Muscle layer of colon (tissue), 2 donors: ENCODE results near the gene CDC42EP5.
"Not testable (repeated sequence)": the region's sequence is repeated elsewhere in the genome, so short reads cannot be mapped to it uniquely, and the experiment has no call there.

ENCODE experiments used
- H3K27ac ChIP-seq: one replicate; pipeline ENCODE4 v1.7.0; 2013; ENCODE audit warnings: low read depth, mild to moderate bottlenecking, low read length, moderate library complexity
- H3K27me3 ChIP-seq, 2 donors: one replicate each; pipeline ENCODE4 v1.7.0; 2013; ENCODE audit warnings: low read length in 2 of 2, mild to moderate bottlenecking in 2 of 2; ENCODE audit not compliant: insufficient read depth in 2 of 2, control insufficient read depth in 1 of 2
- H3K36me3 ChIP-seq: one replicate; pipeline ENCODE4 v1.7.0; 2013; ENCODE audit warnings: mild to moderate bottlenecking, low read length; ENCODE audit not compliant: insufficient read depth
- H3K4me1 ChIP-seq: one replicate; pipeline ENCODE4 v1.7.0; 2013; ENCODE audit warnings: mild to moderate bottlenecking, low read length; ENCODE audit not compliant: insufficient read depth
- H3K4me3 ChIP-seq, 2 donors: one replicate each; pipeline ENCODE4 v1.7.0; 2013; ENCODE audit warnings: low read length in 2 of 2, low read depth in 1 of 2, mild to moderate bottlenecking in 1 of 2, moderate library complexity in 1 of 2
- H3K9ac ChIP-seq: one replicate; pipeline ENCODE4 v1.7.0; 2013; ENCODE audit warnings: low read length
- H3K9me3 ChIP-seq: one replicate; pipeline ENCODE4 v1.7.0; 2013; ENCODE audit warnings: mild to moderate bottlenecking, low read length
- donor health status: abdominal sarcoma.
- donor health status: Adenocarcinoma of cecum.

CDC42EP5 gene

DNA sequence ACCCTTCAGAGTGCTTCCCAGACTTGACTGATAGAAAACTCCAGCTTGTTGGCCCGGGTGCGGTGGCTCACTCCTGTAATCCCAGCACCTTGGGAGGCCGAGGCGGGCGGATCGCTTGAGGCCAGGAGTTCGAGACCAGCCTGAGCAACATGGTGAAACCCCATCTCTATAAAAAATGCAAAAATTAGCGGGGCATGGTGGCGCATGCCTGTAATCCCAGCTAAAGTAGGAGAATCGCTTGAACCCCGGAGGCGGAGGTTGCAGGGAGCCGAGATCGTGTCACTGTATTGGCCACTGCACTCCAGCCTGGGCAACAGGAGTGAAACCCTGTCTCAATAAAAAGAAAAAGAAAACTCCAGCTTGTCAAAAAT is 7.0 kb downstream of the CDC42EP5 start:
- not testable (repeated sequence) for H3K4me3 ChIP-seq, H3K36me3 ChIP-seq, H3K9me3 ChIP-seq, H3K9ac ChIP-seq, H3K27ac ChIP-seq, H3K27me3 ChIP-seq
- H3K4me1 ChIP-seq = peaks cover 20% of the 10 kb centered on the region

DNA sequence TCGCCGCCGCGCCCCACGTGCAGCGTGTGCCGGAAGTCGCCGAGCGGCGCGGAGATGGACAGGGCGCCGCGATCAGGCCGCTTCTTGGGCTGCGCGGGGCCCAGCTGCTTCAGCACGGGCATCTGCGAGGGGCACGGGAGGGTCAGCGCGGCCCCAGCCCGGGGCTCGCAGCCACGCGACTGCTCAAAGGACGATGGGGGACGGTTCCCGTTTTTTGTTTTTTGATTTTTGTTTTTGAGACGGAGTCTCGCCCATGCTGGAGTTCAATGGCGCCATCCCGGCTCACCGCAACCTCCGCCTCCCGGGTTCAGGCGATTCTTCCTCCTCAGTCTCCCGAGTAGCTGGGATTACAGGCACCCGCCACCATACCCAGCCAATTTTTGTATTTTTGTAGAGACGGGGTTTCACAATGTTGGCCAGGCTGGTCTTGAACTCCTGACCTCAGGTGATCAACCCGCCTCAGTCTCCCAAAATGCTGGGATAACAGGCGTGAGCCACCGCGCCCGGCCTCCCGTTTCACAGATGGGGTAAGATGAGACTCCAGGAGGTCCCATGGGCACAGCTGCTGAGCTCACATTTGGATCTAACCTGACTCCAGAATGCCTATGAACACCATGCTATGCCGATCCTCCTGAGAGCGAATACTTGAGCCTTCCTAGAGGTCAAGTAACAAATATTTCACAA is 7.5 kb downstream of the CDC42EP5 start:
- Histone ChIP-seq H3K27me3 (peaks cover 0 to 5% of the 10 kb centered on the region in 2 donors), H3K4me1 (peaks cover 20% of the 10 kb centered on the region), H3K4me3 (no peak overlapping the region), H3K27ac (no peak overlapping the region), H3K9ac (no peak overlapping the region), H3K9me3 (no peaks in the 10 kb centered on the region), H3K36me3 (peaks cover 11% of the 10 kb centered on the region)

DNA sequence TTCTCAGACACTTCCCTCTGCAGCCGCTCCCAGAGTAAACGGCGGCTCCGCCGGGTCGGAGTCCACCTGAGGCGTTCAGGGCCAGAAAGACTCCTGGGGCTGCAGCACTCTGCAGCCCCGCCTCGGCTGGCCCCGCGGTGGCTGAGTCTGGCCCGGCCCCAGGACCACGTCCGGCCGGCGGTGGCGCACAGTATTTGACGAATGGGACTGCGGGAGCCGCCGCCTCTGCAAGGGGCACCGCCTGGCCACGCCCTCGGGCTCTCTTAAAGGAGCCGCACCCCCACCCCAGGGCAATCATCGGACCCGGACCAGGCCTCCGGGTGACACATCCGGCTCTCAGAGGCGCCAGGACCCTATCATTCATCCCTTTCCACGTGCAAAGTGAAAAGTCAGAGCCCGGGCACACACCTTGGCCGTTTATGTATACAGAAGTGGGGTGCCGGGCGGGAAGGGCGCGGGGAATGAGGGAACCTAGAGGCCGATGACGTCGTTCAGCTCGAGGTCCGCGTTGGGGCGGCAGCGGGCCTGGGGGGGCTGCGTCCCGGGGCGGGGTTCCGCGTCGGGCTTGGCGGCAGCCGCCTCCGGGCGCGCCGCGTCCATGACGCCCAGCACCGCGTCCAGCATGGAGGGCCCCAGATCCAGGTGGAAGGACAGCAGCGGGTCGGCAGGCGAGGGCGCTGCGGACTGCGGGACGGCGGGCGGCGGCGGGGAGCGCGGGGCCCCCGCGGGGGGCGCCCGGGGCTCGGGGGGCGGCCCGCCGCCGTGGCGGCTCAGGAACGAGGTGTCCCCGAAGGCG is 8.3 kb downstream of the CDC42EP5 start:
- no peak overlapping the region for H3K9ac ChIP-seq
- H3K27me3 ChIP-seq = no peaks in the 10 kb centered on the region
- no peaks in the 10 kb centered on the region for H3K9me3 ChIP-seq
- peaks cover 13% of the 10 kb centered on the region for H3K36me3 ChIP-seq
- H3K4me1 ChIP-seq = peaks cover 20% of the 10 kb centered on the region
- peak overlapping the region; percentile 46 to 66 for H3K4me3 ChIP-seq
- H3K27ac ChIP-seq = peak overlapping the region; percentile 61

DNA sequence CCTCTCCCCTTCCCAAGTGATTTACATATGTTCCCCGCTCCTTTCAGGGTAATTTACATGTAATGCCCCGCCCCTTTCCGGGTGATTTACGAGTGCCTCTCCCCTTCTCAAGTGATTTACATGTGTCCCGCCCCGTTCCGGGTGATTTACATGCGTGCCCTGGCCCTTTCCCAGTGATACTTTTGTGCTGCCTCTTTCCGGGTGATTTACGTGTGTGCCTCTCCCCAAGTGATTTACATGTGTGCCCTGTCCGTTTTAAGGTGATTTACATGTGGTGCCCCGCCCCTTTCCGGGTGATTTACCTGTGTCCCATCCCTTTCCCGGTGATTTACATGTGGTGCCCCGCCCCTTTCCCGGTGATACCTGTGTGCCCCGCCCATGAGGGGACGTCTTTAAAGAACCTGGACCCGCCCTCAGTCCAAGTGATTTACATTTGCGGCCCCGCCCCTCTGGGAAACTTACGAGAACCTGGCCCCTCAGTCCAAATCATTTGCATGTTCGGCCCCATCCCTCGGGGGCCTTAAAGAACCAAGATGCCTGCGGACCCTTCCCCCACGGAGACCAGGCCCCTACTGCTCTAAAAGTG is 9.0 kb downstream of the CDC42EP5 start:
- peaks cover 20% of the 10 kb centered on the region for H3K4me1 ChIP-seq
- H3K36me3 ChIP-seq = peaks cover 20% of the 10 kb centered on the region
- H3K9me3 ChIP-seq = no peaks in the 10 kb centered on the region
- peak overlapping the region; percentile 46 to 66 for H3K4me3 ChIP-seq
- H3K27me3 ChIP-seq = no peaks in the 10 kb centered on the region
- H3K27ac ChIP-seq = peak overlapping the region; percentile 61
- no peak overlapping the region for H3K9ac ChIP-seq

DNA sequence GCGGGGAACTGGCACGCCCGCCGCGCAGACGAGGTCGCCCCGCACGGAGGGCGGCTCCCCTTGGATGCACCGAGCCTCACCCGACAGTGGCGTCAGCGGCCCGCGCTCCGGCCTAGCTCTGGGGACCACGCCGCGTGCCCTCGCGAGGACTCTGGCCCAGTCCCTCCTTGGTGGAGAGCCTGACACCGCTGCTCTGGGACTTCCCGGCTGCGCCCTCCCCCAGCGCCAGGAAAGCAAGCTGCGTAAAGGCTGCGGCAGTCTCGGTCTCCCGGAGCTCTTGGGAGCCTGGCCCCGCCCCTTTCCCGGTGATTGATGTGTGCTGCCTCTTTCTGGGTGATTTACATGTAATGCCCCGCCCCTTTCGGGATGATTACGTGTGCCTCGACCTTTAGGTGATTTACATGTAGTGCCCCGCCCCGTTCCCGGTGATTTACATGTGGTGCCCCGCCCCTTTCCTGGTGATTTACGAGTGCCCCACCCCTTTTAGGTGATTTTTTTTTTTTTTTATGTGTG is 9.5 kb downstream of the CDC42EP5 start, which contains the start of gene LENG9:
Gene LENG9, minus strand, starts transcription at position 248 of the 513 bp plus-strand sequence. CDS start 252 bp downstream, outside the sequence.
- peak within 1 kb of the TSS; percentile 77 for H3K27ac ChIP-seq
- H3K36me3 ChIP-seq = peaks cover 25% of the 10 kb centered on the region
- peaks cover 20% of the 10 kb centered on the region for H3K4me1 ChIP-seq
- H3K9me3 ChIP-seq = no peaks in the 10 kb centered on the region
- peak within 1 kb of the TSS; percentile 53 to 66 for H3K4me3 ChIP-seq
- H3K27me3 ChIP-seq = no peaks in the 10 kb centered on the region
- no peak within 1 kb of the TSS for H3K9ac ChIP-seq

DNA sequence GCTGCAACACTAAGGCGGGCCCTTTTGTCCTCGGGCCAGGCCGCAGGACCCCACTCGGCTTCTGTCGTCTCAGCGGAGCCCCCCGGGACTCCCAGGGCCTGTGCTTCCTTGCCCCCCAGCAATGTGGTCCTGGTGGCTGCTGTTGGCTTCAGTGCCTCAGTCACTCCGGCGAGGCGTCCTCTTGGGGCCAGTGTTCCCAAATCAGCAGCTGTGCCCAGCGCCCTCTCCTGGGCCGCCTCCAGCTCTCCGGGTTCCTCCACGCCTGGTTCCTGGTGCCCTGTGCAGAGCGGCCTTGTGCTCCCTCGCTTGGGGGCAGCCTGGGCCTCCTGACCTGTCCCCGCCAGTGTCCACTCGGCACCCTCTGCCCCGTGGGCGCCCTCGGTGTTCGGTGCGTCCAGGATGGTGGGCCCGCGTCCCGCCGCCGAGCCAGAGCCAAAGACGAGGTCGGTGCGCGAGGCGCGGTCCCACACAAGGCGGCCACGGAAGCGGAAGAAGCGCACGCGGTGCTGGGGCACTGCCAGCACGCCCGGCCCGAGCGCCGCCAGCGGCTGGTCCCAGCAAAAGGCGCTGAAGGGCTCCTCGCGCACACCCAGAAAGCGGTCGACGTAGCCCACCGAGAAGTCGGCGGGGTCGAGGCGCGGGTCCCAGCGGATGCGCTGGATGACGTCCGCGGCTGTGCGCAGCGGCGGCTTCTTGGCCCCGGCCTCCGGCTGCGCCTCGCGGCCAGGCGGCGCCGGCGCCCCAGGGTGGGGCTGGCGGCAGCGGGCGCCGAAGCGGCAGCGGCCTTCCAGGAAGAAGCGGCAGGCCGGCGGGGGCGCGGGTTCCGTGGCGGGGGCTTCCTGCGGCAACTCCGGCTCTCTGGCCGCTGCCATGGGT is 10.2 kb downstream of the CDC42EP5 start:
- peak overlapping the region; percentile 53 to 66 for H3K4me3 ChIP-seq
- H3K27ac ChIP-seq = peak overlapping the region; percentile 77
- no peaks in the 10 kb centered on the region for H3K27me3 ChIP-seq
- peaks cover 20% of the 10 kb centered on the region for H3K4me1 ChIP-seq
- peaks cover 32% of the 10 kb centered on the region for H3K36me3 ChIP-seq
- no peaks in the 10 kb centered on the region for H3K9me3 ChIP-seq
- no peak overlapping the region for H3K9ac ChIP-seq

GRCh38 chr19:54462047-54462654 is 10.9 kb downstream of the CDC42EP5 start:
- Histone ChIP-seq H3K4me1 (peaks cover 20% of the 10 kb centered on the region), H3K4me3 (peak overlapping the region; percentile 11 to 66), H3K27me3 (no peaks in the 10 kb centered on the region), H3K27ac (peak overlapping the region; percentile 77), H3K9me3 (no peaks in the 10 kb centered on the region), H3K9ac (no peak overlapping the region), H3K36me3 (peaks cover 39% of the 10 kb centered on the region)

- Histone ChIP-seq H3K27me3 (no peaks in the 10 kb centered on the region), H3K4me1 (peaks cover 20% of the 10 kb centered on the region), H3K36me3 (peaks cover 45% of the 10 kb centered on the region), H3K27ac (no peak overlapping the region), H3K9ac (no peak overlapping the region), H3K4me3 (no peak overlapping the region), H3K9me3 (no peaks in the 10 kb centered on the region)
Observed at GRCh38 chr19:54461613-54462012, 11.5 kb downstream of the CDC42EP5 start.

DNA sequence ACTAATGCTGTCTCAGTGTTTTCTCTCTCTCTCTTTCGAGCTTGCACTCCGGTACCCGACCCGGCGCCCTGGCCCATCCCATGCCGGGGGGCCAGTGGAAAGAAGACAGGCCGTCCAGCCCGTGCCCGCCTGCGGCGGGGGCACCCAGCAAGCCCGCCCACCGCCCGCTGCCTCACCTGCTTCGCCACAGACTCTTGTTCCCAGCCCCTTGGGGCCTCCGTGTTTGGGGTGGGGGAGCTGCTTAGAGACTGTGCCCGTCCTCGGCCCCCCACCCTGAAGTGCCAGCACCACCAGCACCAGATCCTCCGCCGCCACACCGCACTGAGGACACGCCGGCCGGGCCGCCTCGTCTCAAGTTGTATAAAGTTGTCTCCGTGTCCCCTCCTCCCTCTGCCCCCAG is 11.9 kb downstream of the CDC42EP5 start:
- H3K27ac ChIP-seq = no peak overlapping the region
- H3K9ac ChIP-seq = no peak overlapping the region
- no peak overlapping the region for H3K4me3 ChIP-seq
- H3K27me3 ChIP-seq = no peaks in the 10 kb centered on the region
- peaks cover 20% of the 10 kb centered on the region for H3K4me1 ChIP-seq
- no peaks in the 10 kb centered on the region for H3K9me3 ChIP-seq
- peaks cover 48% of the 10 kb centered on the region for H3K36me3 ChIP-seq

GRCh38 chr19:54460230-54461005 is 12.7 kb downstream of the CDC42EP5 start:
- Histone ChIP-seq H3K27ac (no peak overlapping the region), H3K4me1 (peaks cover 20% of the 10 kb centered on the region), H3K9ac (no peak overlapping the region), H3K36me3 (peaks cover 56% of the 10 kb centered on the region), H3K9me3 (no peaks in the 10 kb centered on the region), H3K27me3 (no peaks in the 10 kb centered on the region), H3K4me3 (no peak overlapping the region)
